ENCODE data around the gene OR2J3.
"Not testable (repeated sequence)": the region's sequence is repeated elsewhere in the genome, so short reads cannot be mapped to it uniquely, and the experiment has no call there.

Gene OR2J3

GRCh38 chr6:29107758-29108157, at the start of gene OR2J3:
OR2J3 (plus strand) TSS chr6:29108058; CDS start chr6:29111891, 3,833 bp downstream.
- DNase-seq, result no peak

GRCh38 chr6:29071831-29072723, 35.8 kb upstream of the OR2J3 start:
- no peak for DNase-seq

DNA sequence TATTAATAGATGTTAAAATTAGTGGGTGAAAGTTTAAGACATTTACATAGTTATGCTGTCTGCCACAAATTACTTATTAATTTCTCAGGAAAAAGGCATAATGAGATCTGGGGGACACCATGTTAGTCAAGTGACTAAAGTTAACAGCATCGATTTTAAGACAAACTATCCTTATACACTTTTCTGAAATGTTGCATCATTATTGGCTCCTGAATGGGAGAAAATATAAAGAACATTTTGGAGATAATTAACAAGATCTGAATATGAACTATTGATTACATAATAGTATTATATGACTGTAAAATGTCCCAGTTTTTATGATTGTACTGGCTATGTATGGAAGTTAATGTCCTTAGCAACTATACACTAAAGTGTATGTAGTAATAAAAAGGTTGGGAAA, 28.7 kb upstream of the OR2J3 start:
- no peak for DNase-seq

- no peak for DNase-seq
These were observed 26.5 kb upstream of the OR2J3 start for GRCh38 chr6:29081312-29081711.

DNA sequence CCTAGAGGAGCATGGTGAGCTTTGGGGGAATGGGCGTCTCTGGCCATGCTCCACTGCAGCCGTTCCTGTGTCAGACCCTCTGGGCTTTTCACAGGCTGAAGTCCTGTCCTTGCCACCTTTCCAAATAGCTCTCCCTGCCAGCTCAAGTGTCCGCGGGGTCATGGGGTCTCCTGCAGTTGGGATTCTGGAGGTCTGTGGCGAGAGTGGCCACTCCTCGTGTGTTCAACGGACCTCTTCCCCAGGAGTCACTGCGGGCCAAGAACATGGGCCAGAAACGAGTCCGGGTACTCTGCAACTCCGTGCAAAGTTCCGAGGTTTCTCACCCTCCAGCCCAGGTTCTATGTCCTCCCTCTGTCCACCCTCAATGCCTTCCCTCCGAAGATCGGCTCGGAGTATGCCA, 25.4 kb upstream of the OR2J3 start:
- no peak for DNase-seq

- no peak for DNase-seq
These were observed 20.6 kb upstream of the OR2J3 start, which contains the start of gene OR2B3 for GRCh38 chr6:29087213-29087612. OR2B3 (minus strand) TSS chr6:29087313; CDS start chr6:29087248, 65 bp downstream.

DNA sequence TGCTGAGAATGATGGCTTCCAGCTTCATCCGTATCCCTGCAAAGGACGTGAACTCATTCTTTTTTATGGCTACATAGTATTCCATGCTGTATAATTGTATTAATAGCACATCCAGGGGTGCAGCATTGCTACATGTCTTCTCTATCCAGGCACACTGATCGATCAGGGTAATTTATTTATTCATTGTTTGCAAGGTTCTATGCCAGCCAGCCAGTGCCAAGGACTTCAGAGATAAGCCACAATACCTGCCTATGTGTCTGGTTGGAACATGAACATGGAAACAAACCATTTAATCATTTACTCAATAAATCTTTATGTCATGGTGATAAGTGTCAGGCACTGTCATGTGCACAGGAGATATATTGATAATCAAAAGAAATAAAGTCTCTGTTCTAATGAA, 14.9 kb upstream of the OR2J3 start:
- DNase-seq, result no peak

DNA sequence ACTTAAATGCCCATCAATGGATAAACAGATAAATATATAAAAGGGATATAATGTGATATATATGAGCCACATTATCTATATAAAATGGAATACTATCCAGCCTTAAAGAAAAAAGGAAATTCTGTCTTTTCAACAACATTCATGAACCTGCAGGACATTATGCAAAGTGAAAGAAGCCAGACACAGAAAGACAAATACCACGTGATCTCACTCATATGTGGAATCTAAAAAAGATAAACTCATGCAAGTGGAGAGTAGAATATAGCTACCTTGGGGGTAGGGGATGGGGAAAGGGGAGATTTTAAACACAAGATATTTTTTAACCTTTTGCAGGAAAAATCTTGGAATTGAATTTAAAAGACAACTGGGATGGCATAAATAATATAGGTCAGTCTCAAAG, 10.1 kb upstream of the OR2J3 start:
- DNase-seq, result no peak

DNA sequence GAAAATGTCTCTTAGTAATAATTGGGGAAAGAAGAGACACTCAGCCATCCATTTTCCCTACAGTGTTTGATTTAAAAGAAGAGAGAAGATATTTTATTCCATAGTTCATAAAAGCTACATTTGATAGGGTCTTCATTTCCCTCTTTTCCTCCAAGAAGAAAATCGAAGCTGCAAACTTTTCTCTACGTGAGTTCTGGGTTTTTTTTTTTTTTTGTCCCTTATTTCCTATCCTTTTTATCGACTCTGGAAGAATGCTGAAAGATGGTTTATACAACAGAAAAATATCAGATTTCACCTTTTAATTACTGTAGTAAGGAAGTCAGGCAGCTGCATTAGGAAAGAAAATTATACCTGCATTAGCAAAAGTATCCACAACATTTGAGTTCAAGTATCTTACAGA, 8.7 kb upstream of the OR2J3 start, which contains the start of gene OR2J1:
OR2J1 (plus strand) TSS at position 301 of the 400 bp plus-strand sequence. CDS start 1,453 bp downstream, outside the sequence.
- DNase-seq, result no peak

DNA sequence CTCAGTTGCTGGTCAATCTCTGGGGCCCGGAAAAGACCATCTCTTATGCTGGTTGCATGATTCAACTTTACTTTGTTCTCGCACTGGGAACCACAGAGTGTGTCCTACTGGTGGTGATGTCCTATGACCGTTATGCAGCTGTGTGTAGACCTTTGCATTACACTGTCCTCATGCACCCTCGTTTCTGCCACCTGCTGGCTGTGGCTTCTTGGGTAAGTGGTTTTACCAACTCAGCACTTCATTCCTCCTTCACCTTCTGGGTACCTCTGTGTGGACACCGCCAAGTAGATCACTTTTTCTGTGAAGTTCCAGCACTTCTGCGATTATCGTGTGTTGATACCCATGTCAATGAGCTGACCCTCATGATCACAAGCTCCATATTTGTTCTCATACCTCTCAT, 4.3 kb downstream of the OR2J3 start:
- DNase-seq, result no peak

DNA sequence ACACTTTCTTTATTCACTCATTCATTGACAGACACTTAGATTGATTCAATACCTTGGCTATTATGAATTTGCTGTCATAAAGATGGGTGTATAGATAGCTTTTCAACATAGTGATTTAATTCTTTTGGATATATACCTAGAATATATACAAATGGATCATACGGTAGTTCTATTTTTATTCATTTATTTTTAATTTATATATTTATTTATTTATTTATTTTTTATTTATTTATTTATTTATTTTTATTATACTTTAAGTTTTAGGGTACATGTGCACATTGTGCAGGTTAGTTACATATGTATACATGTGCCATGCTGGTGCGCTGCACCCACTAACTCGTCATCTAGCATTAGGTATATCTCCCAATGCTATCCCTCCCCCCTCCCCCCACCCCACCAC, 7.1 kb downstream of the OR2J3 start:
- DNase-seq, result not testable (repeated sequence)

GRCh38 chr6:29129326-29130012, 21.6 kb downstream of the OR2J3 start:
- DNase-seq, result no peak

GRCh38 chr6:29130644-29131043, 22.8 kb downstream of the OR2J3 start:
- DNase-seq, result no peak

- no peak for DNase-seq
These were observed 23.8 kb downstream of the OR2J3 start for GRCh38 chr6:29131691-29132090.

DNA sequence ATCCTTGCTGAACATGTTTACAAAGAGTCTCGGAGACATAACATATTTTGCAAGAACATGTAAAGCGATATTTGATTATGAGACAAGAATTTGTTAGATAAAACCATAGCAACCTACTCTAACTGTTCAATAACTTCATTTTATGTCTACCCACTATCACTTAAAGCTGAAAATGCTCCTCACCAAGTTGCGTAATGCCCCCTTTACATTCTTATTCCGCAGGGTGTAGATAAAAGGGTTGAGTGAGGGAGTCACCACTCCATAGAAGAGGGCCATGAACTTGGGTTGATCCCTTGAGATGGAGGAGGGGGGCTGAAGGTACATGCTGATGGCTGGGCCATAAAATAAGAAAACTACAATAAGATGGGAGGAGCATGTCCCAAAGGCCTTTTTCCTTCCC, 29.9 kb downstream of the OR2J3 start:
- no peak for DNase-seq

GRCh38 chr6:29141606-29142005, 33.7 kb downstream of the OR2J3 start:
- DNase-seq, result no peak

GRCh38 chr6:29142309-29142708, 34.5 kb downstream of the OR2J3 start:
- DNase-seq, result no peak

- DNase-seq, result no peak
These were observed 38.3 kb downstream of the OR2J3 start for GRCh38 chr6:29146179-29146578.

DNA sequence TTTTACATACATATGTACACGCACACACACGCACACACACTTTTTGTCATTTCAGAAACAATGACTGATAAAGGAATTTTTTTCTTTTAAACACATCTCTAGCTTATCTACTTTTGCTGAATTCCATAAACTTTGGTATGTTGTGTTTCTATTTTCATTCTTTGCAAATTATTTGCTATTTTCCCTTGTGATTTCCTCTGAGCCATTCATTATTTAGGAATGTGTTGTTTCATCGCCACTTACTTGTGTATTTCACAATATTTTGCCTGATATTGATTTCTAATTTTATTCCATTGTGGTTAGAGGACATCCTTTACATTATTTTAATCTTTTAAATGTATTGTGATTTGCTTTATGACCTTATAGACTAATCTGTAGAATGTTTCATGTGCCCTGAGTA, 39.2 kb downstream of the OR2J3 start:
- DNase-seq, result no peak

- DNase-seq, result not testable (repeated sequence)
These were observed 41.6 kb downstream of the OR2J3 start for GRCh38 chr6:29149444-29149843.

DNA sequence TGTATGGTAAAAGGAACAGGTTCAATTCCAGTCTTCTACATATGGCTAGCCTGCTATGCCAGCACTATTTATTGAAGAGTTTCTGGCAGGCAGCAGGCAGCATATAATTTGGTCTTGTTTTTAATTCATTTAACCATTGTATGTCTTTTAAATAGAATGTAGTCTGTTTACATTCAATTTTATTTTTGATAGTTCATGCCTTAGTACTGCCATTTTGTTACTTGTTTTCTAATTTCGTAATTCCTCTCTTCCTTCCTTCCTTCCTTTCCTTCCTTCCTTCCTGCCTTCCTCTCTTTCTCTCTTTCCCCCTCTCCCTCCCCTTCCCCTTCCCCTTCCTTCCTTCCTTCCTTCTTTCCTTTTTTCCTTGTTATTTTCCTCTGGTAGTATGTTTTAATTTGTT, 45.2 kb downstream of the OR2J3 start:
- no peak for DNase-seq

- DNase-seq, result not testable (repeated sequence)
These were observed 47.3 kb downstream of the OR2J3 start for GRCh38 chr6:29155182-29155581.

DNA sequence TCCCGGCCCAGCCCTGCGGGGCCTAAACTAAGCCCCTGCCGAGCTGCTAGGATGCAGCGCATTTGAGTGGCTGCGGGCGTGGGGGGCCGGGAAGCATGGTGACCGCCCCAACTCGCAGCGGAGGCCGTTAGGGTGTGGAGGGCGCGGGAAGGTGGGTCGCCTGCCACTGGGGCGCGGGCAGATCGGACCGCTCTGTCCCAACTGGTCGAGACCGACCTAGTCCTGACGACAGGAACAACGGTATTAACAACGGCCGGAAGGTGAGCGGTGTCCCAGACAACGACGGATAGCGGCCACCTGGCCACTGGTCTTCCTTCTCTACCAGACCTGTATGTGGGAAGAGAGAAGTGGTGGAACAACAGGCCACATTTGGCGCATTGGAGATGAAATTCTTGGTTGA, 52.1 kb downstream of the OR2J3 start:
- not testable (repeated sequence) for DNase-seq
